Fibroblast of skin of left quadriceps (primary cell): ENCODE data around the gene SCAND1.
A peak's percentile ranks its signal among the peaks of the same experiment; 100 is the strongest.
"Not testable (repeated sequence)": the region's sequence is repeated elsewhere in the genome, so short reads cannot be mapped to it uniquely, and the experiment has no call there.

ENCODE experiments used
- DNase-seq, 2 experiments: peaks; one replicate each; pipeline ENCODE4 v3.0.0-alpha.2; 2013; ENCODE audit warnings: low read depth in 2 of 2

Gene SCAND1

DNA sequence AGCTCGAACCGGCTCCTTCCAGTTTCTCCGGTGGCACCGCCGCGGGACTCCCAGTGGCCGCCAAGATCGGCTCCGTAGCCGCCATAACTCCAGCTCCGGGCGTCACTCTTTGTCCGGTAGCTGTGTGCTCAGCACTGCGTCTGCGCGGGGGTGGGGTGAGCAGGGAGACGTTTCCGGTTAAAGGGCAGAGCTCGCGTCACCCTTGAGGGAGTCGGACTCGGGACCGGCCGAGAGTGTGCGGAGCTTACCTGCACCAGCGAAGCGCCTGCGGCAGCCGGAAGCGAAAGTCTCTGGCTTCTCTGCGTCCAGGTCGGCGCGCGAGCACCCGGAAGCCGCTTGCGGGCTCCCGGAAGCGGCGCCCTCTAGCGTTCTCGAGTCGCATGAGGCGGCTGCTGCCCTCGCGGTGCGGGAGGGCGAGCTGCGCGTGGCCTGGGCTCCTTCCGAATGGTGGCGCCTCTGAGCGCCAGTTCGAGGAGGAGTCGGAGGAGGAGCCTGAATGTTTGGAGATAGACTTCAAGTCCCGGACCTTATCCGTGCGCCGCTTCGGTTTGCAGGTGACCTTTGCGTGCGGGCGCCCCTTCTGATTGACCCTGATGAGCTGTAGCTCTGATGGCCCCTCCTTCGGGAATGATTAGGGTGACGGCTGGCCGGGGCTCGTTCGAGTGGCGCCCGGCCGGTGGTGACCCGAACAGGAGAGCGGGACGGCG is at the start of gene SCAND1:
TSS of gene SCAND1 (minus strand) at position 303 of the 707 bp plus-strand sequence. CDS start at position 85, 218 bp downstream.
- peak; percentile 89 for DNase-seq

DNA sequence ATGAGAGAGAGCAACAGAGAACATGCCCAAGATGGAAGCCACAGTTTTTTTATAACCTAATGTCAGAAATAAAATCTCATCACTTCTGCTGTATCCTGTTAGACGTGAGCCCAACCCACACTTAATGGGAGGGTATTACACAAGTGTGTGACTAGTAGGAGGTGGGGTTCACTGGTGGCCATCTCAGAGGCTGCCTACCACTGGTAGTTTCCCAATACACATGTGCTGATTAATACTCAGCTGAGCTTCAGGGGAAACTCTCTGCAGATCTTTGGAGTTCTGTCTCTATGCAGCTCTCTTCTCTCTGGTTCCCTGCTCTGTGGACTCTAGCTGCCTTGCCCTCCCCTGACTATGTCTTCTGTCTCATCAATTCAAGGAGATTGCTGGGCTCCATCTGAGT is 49.7 kb upstream of the SCAND1 start:
- no peak for DNase-seq

DNA sequence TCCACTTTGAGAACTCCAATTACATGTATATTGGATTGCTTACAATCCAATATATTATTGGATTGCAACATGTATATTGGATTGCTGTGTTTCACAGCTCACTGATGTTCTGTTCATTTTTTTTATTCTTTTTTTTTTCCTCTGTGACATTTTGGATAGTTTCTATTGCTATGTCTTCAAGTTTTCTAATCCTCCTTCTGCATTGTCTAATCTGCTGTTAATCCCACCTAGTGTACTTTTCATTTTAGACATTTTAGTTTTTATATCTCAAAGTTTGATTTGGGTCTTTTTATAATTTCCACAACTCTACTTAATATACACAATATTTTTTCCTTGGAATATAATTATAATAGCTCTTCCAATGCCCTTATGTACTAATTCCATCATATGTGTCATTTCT is 48.6 kb upstream of the SCAND1 start:
- DNase-seq, result no peak

DNA sequence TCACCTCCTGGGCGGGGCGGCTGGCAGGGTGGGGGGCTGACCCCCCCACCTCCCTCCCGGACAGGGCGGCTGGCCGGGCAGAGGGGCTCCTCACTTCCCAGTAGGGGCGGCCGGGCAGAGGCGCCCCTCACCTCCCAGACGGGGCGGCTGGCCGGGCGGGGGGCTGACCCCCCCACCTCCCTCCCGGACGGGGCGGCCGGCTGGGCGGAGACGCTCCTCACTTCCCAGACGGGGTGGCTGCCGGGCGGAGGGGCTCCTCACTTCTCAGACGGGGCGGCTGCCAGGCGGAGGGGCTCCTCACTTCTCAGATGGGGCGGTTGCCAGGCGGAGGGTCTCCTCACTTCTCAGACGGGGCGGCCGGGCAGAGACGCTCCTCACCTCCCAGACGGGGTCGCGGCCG is 47.0 kb upstream of the SCAND1 start:
- not testable (repeated sequence) for DNase-seq

DNA sequence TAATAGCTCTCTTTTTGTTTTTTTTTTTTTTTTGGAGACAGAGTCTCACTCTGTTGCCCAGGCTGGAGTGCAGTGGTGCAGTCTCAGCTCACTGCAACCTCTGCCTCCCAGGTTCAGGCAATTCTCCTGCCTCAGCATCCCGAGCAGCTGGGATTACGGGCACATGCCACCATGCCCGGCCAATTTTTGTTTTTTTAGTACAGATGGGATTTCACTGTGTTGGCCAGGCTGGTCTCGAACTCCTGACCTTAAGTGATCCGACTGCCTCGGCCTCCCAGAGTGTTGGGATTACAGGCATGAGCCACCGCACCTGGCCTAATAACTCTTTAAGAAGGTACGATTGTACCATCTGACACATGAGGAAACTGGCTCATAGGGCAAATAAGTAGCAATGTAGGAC is 42.2 kb upstream of the SCAND1 start:
- DNase-seq, result not testable (repeated sequence)

DNA sequence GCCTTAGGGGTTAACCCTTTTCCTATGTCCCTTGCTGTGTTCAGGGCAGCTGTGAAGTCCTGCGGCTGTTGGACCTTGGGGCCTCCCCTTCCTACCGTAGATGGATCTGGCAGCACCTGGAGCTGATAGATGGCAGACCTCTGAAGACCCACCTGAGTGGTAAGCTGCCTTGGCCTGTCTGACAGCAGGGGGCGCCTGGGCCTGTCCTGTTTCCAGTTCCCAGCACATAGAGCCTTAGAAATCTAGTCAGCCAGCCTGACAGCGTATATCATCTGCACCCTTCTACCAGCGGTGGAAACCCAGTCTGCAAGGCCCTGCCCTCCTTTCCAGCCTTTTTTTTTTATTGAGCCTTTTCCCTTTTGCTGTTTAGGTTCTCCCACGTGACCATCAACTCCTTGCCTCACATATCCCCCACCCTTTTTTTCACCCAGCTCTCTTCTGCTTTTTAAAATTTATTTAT is 40.7 kb upstream of the SCAND1 start:
- DNase-seq, result peak; percentile 45 to 53

DNA sequence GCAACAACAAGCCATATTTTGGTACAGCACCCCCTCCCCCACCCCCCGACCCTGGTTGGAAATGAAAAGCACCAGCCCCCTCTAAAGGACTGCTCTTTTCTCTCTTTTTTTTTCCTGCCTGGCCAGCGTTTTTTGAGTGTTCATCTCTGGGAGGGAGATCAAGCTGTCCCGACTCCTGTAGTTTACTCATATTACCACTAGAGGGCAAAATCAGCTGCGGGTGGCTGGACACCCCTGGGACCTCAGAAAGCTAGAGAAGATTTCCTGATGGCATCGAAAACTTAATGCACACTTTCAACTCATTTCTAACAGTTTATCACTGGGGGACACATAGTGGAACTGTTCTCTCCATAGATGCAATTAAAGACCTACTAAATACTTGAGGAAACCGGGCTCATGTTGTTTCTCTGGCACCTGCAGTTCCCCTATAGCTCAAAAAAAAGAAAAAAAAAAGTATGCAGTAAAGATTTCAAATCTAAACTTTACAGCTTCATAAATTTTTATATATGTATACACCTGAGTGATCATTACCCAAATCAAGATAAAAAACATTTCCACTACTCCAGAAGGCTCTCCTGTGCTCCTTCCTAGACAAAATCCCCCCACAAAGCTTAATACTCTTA is 38.5 kb upstream of the SCAND1 start:
- peak; percentile 32 for DNase-seq

DNA sequence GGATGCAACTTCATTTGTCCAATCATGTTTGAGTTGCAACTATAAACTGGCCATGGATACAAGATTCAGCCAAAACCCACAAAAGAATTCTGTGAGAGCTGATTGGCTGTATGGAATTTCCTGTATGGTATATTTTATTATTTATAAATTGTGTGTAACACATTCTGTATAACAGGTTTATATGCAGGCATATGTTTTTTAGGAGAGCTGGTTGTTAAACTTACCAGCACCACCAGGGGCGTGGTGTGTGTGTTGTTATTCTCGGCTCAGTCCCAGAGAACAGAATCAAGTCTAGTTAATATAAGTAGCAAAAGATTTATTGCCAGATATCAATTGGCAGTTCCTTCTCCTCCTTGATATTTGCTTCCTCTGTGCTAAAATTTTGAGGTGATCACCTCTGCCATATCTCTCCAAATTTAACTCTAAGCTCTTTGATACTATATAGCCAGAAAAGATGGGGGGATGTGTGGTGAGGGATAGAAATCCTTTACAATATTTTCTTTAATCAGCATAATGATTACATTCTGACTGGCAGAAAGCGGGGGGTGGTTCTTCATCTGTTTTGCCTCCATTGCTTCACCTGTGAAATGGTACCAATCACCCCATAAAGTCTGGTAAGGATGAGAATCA is 37.0 kb upstream of the SCAND1 start:
- DNase-seq, result no peak

DNA sequence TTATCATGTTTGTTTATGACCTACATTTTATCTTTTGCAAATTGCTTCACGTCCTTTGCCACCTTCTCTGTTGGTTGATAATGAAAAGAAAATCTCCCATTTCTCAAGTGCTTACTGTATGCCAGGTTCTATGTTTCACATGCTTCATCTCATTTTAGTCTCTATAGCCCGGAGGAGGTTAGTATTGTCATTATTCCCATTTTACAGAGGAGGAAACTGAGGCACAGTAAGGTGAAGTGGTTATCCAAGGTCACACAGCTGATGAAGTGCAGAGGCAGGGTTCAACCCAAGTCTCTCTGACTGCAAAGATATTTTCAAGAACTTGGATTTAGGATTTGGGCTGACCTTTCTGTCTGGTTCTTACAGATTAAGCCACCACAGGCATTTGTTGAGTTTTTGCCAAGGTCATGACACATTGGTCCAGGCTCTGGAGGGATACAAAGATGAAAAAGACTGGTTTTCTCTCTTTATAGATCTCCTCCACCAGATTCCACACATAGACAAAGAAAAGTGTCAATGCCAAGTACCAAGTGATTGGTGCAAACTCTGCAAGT is 34.7 kb upstream of the SCAND1 start:
- DNase-seq, result no peak

DNA sequence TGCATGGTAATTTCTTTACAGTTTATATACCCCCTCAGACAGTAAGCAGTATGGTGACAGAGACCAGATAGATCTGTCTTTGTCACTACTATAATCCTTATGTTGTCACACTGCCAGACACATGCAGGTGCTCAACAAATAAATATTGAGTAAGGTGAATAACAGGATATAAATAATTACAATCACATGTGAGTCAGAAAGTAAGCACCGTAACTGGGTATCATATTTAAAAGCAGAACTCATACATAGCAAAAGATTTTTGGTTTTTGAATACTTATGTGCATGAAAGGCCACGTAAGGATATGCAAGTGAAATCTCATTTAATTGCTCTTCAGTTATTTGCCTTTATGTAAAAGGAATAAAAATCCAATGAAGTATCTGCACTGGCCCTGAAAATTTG is 31.5 kb upstream of the SCAND1 start:
- DNase-seq, result no peak

DNA sequence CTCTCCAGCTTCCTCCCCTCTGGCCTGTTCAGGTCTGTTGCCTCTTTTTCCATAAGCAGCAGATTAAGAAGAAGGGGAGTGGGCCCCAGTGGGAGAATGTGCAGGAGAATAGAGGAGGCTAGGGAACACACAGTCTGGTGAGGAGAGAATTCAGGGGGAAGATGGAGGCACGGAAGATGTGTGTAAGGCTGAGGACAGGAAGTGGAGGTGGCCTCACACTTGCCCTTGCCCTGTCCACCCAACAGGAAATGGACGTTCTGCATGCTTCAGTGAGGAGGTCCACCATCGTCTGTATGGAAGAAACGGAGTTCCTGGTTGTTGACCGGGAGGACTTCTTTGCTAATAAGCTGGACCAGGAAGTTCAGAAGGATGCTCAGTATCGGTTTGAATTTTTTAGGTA is 30.1 kb upstream of the SCAND1 start:
- DNase-seq, result no peak

DNA sequence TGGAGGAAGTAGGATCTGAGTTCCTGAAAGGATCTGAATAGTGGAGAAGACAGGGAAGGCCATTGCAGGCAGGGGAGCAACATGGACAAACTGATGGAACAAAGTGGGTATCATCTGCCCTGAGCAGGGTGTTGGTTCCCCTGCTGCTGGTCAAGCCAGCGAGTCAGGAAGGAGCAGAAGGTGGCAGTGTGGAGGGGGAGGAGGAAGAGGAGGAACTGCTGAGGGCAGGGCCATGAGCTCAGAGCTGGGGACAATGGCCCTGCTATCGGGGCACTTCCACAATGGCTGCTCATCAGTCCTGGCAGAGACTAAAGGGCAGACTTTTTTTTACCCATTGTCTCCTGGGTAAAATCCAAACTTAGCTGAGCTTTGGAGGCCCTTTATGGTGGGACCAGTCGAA is 27.7 kb upstream of the SCAND1 start:
- no peak for DNase-seq

DNA sequence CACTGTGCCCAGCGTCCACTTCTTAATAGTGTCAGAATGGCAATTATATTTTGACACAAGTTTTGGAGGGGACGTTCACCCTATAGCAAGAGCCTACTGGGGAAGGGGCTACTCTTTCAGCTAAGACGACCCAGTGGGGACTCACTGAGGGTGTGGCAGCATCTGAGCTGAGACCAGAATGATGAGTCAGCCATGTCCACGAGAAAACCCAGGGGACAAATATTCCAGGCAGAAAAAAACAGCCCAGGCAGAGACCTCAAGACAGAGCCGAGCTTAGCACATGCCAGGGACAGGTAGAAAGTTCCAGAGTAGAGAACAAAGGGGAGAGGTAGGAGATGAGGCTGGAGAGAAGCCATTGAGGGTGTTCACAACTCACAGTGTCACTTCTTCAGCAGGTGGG is 25.2 kb upstream of the SCAND1 start:
- no peak for DNase-seq

DNA sequence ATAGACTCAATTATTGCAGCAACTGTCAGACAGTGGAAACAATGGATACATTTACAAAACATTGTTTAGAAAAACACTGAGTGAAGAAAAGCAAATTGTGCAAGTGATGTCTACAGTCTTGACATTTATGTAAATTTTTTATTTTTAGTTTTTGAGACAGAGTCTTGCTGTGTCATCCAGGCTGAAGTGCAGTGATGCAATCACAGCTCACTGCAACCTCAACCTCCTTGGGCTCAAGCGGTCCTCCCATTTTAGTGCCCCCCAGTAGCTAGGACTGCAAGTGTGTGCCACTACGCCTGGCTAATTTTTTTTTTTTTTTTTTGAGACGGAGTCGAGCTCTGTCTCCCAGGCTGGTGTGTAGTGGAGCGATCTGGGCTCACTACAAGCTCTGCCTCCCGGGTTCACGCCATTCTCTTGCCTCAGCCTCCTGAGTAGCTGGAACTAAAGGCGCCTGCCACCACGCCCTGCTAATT is 23.8 kb upstream of the SCAND1 start:
- DNase-seq, result no peak

DNA sequence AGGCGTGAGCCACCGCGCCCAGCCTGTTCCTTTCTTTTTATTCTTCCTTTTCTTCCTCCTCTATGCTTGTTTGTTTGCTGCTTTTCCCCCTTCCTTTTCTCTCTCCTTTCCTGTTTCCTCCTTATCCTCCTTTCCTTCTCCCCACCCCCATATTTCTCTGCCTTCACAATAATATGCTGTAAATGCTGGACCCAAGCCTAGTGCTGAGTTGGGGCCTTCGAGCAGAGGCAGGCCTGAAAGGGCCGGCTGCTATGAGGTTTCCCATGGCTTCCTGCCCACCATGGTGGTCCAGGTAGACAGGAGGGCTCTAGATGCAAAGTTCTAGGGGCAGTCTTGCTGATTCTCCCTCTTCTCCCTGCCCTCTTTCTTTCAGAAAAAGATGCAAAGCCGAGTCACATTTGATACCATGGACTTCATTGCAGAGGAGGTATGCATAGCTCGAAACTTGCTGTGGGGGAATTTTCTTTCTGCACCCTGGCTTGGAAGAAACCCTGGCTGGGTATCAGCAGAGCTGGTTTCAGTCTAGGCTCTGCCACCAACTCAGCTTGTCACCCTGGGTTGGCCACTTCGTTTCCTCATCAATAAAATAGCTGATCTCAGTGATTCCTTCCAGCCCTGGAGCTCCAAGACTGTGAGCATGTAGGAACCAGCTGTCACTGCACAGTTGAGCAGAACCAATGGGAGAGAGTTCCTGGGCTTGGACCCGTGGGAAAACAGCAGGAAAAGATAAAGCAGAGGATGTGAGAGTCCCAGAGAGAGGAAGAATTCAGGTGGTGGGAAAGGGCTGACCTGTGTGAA is 21.5 kb upstream of the SCAND1 start:
- DNase-seq, result no peak

DNA sequence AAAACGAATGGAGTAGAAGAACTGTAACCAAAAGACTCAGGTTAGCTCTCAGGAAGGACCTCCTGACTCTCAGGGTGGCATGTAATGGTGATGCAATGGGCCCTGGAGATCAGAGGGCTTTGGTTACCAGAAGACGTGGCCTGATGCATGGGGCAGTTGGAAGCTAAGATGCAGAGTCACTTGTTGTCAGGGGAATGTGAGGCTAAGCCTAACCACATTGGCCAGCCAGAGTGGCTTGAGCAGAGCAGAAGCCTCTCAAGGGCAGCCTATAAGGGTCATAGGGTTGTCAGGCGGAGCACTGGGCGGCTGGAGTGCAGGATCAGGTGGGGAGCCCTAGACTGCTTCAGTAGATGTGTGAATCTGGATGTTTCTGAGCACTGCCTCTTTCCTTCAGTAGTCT is 20.0 kb upstream of the SCAND1 start:
- no peak for DNase-seq

DNA sequence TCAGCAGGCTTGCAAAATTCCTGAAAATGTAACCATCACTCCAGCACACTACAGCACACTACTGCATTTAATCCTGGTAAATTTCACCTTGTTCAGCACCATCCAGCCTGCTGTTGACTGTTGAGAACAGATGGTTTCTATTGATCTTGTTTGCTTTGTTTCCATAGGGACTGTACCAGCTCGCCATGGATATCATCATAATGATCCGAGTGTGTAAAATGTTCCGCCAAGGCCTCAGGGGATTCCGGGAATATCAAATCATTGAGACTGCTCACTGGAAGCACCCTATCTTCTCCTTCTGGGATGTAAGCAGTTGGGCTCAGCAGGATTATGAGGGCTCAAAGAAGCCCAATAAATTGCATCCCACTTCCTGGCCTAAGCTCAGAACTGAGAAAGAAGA is 18.2 kb upstream of the SCAND1 start:
- no peak for DNase-seq

DNA sequence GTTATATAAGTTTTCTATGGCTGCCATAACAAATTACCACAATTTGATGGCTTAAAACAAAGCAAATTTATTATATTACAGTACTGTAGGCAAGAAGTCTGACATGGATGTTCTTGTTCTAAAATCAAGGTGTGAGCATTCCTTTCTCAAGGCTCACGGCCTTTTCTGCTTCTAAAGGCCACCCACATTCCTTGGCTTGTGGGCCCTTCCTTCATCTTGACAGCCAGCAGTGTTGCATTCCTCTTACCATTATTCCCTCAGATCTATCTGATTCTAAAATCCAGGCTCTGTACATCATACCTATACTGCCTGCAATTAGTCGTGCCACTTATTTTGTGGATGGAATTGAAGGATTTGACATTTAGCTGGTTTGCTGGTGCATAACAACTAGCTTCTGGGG is 17.7 kb upstream of the SCAND1 start:
- no peak for DNase-seq

DNA sequence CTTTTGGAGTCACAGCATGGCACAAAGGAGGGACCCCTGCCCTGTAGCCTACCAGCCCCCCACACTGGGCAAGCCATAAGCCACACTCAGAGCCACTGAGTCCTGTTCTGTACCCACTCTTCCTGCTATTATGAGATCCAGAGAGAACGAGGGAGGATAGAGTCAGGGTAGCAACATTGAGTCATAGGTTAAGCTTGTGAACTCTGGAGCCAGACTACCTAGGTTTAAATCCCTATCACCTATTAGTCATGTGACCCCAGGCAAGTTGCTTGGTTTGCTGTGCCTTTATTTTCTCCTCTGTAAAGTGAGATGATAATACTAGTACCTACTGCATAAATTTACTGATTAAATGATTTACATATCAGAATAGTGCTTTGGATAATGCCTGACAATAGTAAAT is 14.6 kb upstream of the SCAND1 start:
- DNase-seq, result no peak

DNA sequence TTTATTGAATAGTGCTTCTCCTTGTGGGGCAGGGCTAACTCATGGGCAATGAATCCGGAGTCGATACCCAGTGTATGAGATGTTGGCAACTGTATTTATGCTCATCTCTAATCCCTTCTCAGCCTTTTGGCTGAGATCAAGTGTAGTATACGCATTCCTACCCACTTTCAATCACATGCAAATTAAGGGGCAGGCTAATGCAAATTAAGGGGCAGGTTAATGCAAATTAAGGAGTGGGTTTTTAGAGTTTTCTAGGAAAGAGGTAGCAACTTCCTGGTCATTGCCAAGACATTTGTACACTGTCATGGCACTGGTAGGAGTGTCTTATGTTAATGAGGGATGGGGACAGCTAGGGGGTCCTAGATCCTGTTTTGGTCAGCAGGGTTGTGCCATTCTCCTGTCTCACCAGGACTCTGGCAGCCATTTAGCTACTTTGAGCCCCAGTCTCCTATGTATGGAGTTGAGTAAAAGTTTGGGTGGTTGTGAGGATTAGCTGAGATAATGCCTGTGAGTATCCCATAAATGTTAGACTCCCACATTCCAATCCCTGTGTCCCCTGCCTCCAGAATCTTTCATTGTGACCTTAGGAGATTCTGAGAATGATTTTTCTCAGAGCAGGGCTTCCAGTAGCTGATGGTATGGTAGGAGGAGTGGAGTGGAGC is 13.8 kb upstream of the SCAND1 start, which contains the start of gene CNBD2:
TSS of gene CNBD2 (plus strand) at position 612 of the 662 bp plus-strand sequence. CDS start 173 bp downstream, outside the sequence.
- DNase-seq, result no peak

DNA sequence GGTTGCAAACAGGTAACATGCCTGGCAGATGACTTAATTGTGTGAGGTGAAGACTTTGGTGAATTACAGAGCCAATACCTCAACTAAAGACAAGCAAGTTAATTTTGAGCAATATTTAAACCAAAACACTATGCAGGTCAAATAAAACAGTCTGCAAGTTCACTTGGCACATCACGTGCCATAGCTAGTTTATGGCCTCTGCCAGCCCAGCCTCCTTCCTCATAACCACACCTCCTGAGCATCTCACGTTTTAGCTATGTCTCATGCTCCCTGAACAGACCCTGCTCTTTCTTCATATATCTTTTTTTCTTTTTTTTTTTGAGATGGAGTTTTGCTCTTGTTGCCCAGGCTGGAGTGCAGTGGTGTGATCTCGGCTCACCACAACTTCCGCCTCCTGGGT is 9.6 kb upstream of the SCAND1 start:
- no peak for DNase-seq
